WTC11 (cell line): ENCODE results near the gene CELSR1. TPM values are rescaled to one million over a fixed set of nuclear protein-coding genes. Genes with fewer than 3 reads are reported as not detected.

Experiments used
- ATAC-seq: fragments of 200-7000 bp; cut with Tn5 transposase; 2 replicates; pipeline ENCODE4 v1.10.0; 2021; ENCODE audit warnings: mild to moderate bottlenecking, moderate library complexity
- CTCF ChIA-PET: fragments of 300-600 bp; sonication (Branson Sonifier 250); formaldehyde crosslinking; loops from one replicate; lab custom pipeline; 2021; ENCODE audit warnings: antibody characterized with exemption; lab: Charles Lee
- POLR2A ChIA-PET: fragments of 350-600 bp; sonication (Branson Sonifier 250); formaldehyde crosslinking; loops from one replicate; lab custom pipeline; 2021; ENCODE audit warnings: antibody characterized with exemption; lab: Charles Lee
- DNase-seq: peaks from one replicate; pipeline ENCODE4 v3.0.0; 2021; ENCODE audit warnings: low spot score
- H3K27ac Mint-ChIP-seq: 2 replicates; pipeline ENCODE4 v1.8.0; 2021; ENCODE audit warnings: mixed read lengths
- H3K27me3 Mint-ChIP-seq: 2 replicates; pipeline ENCODE4 v1.8.0; 2021; ENCODE audit warnings: low read depth, mild to moderate bottlenecking, moderate library complexity, mixed read lengths
- H3K36me3 Mint-ChIP-seq: 2 replicates; pipeline ENCODE4 v1.8.0; 2021; ENCODE audit warnings: mixed read lengths
- H3K4me1 Mint-ChIP-seq: 2 replicates; pipeline ENCODE4 v1.8.0; 2022; ENCODE audit warnings: mixed read lengths
- H3K4me3 Mint-ChIP-seq: 2 replicates; pipeline ENCODE4 v1.8.0; 2021; ENCODE audit warnings: mild to moderate bottlenecking, moderate library complexity, mixed read lengths
- H3K9me3 Mint-ChIP-seq: 2 replicates; pipeline ENCODE4 v1.8.0; 2021; ENCODE audit warnings: mixed read lengths
- ATF1 ChIP-seq: sonication (generic); formaldehyde crosslinking; IDR thresholded peaks from 2 replicates; pipeline ENCODE4 v1.8.1; 2023; ENCODE audit warnings: mild to moderate bottlenecking, moderate library complexity, missing genetic modification reagents
- CREB1 ChIP-seq: sonication (generic); formaldehyde crosslinking; IDR thresholded peaks from 2 replicates; pipeline ENCODE4 v1.8.0; 2023; ENCODE audit warnings: mild to moderate bottlenecking, missing genetic modification reagents
- GTF2I ChIP-seq: fragments of 250-450 bp; sonication (Bioruptor Pico); conservative IDR thresholded peaks from 2 replicates; pipeline ENCODE4 v1.4.0; 2021; ENCODE audit warnings: mild to moderate bottlenecking
- JUN ChIP-seq: sonication (generic); formaldehyde crosslinking; IDR thresholded peaks from 2 replicates; pipeline ENCODE4 v1.8.0; 2023; ENCODE audit warnings: mild to moderate bottlenecking, missing genetic modification reagents
- MYBL2 ChIP-seq: sonication (generic); formaldehyde crosslinking; IDR thresholded peaks from 2 replicates; pipeline ENCODE4 v1.8.1; 2023; ENCODE audit warnings: mild to moderate bottlenecking, moderate library complexity, missing genetic modification reagents
- NFE2L1 ChIP-seq: sonication (generic); formaldehyde crosslinking; IDR thresholded peaks from 2 replicates; pipeline ENCODE4 v1.8.1; 2023; ENCODE audit warnings: missing genetic modification reagents
- OVOL2 ChIP-seq: fragments of 250-450 bp; sonication (Bioruptor Pico); IDR thresholded peaks from 2 replicates; pipeline ENCODE4 v1.9.0; 2021; ENCODE audit warnings: mild to moderate bottlenecking, borderline replicate concordance
- PRRX2 ChIP-seq: fragments of 250-450 bp; sonication (Bioruptor Pico); IDR thresholded peaks from 2 replicates; pipeline ENCODE4 v1.8.0; 2021; ENCODE audit warnings: mild to moderate bottlenecking
- RELA ChIP-seq: sonication (generic); formaldehyde crosslinking; IDR thresholded peaks from 2 replicates; pipeline ENCODE4 v1.8.1; 2022; ENCODE audit warnings: missing genetic modification reagents, mild to moderate bottlenecking, borderline replicate concordance
- SOX15 ChIP-seq: fragments of 250-450 bp; sonication (Bioruptor Pico); IDR thresholded peaks from 2 replicates; pipeline ENCODE4 v1.9.0; 2021; ENCODE audit warnings: mild to moderate bottlenecking
- SP1 ChIP-seq: sonication (generic); formaldehyde crosslinking; conservative IDR thresholded peaks from 2 replicates; pipeline ENCODE4 v1.8.1; 2022; ENCODE audit warnings: missing genetic modification reagents
- TCF7 ChIP-seq: sonication (generic); formaldehyde crosslinking; IDR thresholded peaks from 2 replicates; pipeline ENCODE4 v1.8.0; 2022; ENCODE audit warnings: mild to moderate bottlenecking, low read depth, missing genetic modification reagents, moderate library complexity
- TEAD1 ChIP-seq: sonication (generic); formaldehyde crosslinking; IDR thresholded peaks from 2 replicates; pipeline ENCODE4 v1.8.0; 2022; ENCODE audit warnings: mild to moderate bottlenecking, missing genetic modification reagents
- ZNF263 ChIP-seq: sonication (generic); formaldehyde crosslinking; IDR thresholded peaks from 2 replicates; pipeline ENCODE4 v1.8.1; 2022; ENCODE audit warnings: low read depth, mild to moderate bottlenecking, moderate library complexity, missing genetic modification reagents
- total RNA-seq: library from RNA; stranded (reverse); gene quantifications from 3 replicates; pipeline ENCODE4 v1.2.3, GENCODE V29; 2021
- TF ChIP-seq, protein P1 (sequence below): sonication (generic); formaldehyde crosslinking; IDR thresholded peaks from 2 replicates; pipeline ENCODE4 v1.8.1; 2022; ENCODE audit warnings: low read depth, mild to moderate bottlenecking, moderate library complexity, missing genetic modification reagents, borderline replicate concordance
- TF ChIP-seq, protein P2 (sequence below): fragments of 250-450 bp; sonication (Bioruptor Pico); IDR thresholded peaks from 2 replicates; pipeline ENCODE4 v2.1.2; 2022; ENCODE audit warnings: mild to moderate bottlenecking, moderate library complexity
- TF ChIP-seq, protein P3 (sequence below): fragments of 200-600 bp; IDR thresholded peaks from 2 replicates; pipeline ENCODE4 v1.8.0; 2022; ENCODE audit warnings: antibody characterized with exemption
- TF ChIP-seq, protein P4 (sequence below): sonication (generic); formaldehyde crosslinking; IDR thresholded peaks from 2 replicates; pipeline ENCODE4 v1.8.0; 2022; ENCODE audit warnings: mild to moderate bottlenecking, missing genetic modification reagents

CELSR1 gene
- total RNA-seq, 1 experiment from 2014 or later: 16.8 TPM

DNA sequence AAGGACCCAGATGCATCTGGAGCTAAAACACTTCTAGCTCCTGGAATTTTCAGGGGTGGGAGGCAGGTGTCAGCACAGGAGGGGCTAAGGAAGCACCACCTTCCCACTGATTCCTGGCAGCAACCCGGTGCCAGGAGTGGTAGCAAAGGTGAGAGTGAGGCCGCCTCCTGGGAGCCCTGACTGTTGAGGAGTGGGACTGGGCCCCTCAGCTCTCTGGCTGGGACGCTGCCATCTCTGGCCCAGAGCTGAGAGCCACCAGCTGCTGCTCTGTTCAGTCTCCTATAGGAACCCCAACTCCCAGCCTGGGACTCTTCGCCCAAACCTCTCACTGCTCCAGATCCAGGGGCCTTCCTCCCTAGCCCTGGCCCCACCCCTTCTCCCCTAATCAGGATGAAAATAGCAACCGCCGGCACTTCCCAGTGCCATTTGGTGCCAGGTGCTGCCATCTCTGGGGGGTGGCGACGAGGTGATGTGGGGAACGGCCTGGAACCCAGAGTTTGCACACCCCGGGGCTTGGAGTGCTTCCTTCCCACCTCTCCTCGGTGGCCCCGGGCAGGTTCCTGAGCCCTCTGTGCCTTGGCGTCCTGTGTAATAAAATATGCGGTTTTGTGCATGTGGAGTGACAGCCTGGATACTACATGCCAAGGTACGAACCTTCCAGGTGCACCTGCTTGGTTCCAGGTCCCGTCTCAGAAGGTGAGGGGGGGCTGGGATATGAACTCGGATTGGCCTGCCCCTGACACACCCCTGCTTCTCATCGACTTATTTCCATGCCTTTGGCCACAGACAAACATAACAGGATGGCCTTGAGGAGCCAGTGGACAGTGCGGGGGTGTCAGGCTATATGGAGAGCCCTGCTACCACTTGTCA is 35.7 kb upstream of the CELSR1 start (continued):
- TF ChIP-seq, protein P1, sequence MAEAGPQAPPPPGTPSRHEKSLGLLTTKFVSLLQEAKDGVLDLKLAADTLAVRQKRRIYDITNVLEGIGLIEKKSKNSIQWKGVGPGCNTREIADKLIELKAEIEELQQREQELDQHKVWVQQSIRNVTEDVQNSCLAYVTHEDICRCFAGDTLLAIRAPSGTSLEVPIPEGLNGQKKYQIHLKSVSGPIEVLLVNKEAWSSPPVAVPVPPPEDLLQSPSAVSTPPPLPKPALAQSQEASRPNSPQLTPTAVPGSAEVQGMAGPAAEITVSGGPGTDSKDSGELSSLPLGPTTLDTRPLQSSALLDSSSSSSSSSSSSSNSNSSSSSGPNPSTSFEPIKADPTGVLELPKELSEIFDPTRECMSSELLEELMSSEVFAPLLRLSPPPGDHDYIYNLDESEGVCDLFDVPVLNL: no peak
- TF ChIP-seq JUN (no peak), OVOL2 (no peak), SP1 (CRISPR knock-in tag) (no peak), NFE2L1 (no peak), ATF1 (CRISPR knock-in tag) (no peak)
- TF ChIP-seq, protein P2, sequence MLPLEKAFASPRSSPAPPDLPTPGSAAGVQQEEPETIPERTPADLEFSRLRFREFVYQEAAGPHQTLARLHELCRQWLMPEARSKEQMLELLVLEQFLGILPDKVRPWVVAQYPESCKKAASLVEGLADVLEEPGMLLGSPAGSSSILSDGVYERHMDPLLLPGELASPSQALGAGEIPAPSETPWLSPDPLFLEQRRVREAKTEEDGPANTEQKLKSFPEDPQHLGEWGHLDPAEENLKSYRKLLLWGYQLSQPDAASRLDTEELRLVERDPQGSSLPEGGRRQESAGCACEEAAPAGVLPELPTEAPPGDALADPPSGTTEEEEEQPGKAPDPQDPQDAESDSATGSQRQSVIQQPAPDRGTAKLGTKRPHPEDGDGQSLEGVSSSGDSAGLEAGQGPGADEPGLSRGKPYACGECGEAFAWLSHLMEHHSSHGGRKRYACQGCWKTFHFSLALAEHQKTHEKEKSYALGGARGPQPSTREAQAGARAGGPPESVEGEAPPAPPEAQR (CRISPR knock-in tag): no peak

DNA sequence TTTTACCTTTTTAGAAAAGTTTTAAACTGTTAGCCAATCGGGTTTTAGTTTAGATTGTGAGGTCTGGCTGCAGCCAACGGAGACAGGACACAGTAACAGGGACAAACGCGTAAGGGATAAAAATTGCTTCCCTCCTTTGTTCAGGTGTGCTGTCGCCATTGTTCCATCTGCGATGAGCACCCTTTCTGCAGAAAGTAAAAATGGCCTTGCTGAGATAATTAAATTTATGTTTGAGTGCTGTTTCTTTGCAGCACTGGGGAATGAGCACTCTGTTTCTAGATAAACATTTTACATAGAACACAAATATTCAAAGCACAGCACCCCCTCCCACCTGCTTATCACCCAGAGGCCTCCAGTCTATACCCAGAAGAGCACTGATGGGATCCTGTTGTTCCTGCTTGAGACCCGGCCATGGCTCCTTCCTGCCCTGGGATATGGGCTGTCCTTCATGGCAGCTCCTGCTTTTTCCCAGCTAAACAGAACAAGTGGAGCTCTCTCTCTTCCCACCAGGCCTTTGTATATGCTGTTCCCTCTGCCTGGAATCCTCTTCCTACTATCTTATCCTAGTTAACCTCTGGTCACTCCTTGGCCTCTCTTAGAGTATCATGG is 34.3 kb upstream of the CELSR1 start:
- ATAC-seq: no peak
- TF ChIP-seq, protein P3, sequence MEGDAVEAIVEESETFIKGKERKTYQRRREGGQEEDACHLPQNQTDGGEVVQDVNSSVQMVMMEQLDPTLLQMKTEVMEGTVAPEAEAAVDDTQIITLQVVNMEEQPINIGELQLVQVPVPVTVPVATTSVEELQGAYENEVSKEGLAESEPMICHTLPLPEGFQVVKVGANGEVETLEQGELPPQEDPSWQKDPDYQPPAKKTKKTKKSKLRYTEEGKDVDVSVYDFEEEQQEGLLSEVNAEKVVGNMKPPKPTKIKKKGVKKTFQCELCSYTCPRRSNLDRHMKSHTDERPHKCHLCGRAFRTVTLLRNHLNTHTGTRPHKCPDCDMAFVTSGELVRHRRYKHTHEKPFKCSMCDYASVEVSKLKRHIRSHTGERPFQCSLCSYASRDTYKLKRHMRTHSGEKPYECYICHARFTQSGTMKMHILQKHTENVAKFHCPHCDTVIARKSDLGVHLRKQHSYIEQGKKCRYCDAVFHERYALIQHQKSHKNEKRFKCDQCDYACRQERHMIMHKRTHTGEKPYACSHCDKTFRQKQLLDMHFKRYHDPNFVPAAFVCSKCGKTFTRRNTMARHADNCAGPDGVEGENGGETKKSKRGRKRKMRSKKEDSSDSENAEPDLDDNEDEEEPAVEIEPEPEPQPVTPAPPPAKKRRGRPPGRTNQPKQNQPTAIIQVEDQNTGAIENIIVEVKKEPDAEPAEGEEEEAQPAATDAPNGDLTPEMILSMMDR: no peak
- TF ChIP-seq SOX15 (no peak), CREB1 (no peak), PRRX2 (CRISPR knock-in tag) (no peak), RELA (CRISPR knock-in tag) (no peak), MYBL2 (CRISPR knock-in tag) (no peak), TEAD1 (CRISPR knock-in tag) (no peak), ZNF263 (CRISPR knock-in tag) (no peak), TCF7 (no peak), GTF2I (no peak)
- TF ChIP-seq, protein P4, sequence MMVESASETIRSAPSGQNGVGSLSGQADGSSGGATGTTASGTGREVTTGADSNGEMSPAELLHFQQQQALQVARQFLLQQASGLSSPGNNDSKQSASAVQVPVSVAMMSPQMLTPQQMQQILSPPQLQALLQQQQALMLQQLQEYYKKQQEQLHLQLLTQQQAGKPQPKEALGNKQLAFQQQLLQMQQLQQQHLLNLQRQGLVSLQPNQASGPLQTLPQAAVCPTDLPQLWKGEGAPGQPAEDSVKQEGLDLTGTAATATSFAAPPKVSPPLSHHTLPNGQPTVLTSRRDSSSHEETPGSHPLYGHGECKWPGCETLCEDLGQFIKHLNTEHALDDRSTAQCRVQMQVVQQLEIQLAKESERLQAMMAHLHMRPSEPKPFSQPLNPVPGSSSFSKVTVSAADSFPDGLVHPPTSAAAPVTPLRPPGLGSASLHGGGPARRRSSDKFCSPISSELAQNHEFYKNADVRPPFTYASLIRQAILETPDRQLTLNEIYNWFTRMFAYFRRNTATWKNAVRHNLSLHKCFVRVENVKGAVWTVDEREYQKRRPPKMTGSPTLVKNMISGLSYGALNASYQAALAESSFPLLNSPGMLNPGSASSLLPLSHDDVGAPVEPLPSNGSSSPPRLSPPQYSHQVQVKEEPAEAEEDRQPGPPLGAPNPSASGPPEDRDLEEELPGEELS (CRISPR knock-in tag): no peak
- H3K36me3 Mint-ChIP-seq: peaks cover 8% of the 10 kb centered on the region; the same call in 1 of the 2 replicates
- H3K4me1 Mint-ChIP-seq: peaks cover 17% of the 10 kb centered on the region
- H3K27ac Mint-ChIP-seq: no peak overlapping the region
- no peak for DNase-seq
- no peak overlapping the region for H3K4me3 Mint-ChIP-seq
- CTCF ChIA-PET: interaction anchor here (2.3 kb wide), 1 partner anchor 8 kb away, joined by 10 read pairs; no protein-coding TSS in a partner anchor
- peaks cover 27% of the 10 kb centered on the region for H3K9me3 Mint-ChIP-seq
- POLR2A ChIA-PET: interaction anchor here (0.6 kb wide), 1 partner anchor 133 kb away, joined by 3 read pairs; no protein-coding TSS in a partner anchor
- H3K27me3 Mint-ChIP-seq: peaks cover 7% of the 10 kb centered on the region
